Keratinocyte (primary cell): ENCODE data around the gene GPC5. TPM values are rescaled to one million over a fixed set of nuclear protein-coding genes. Genes with fewer than 3 reads are reported as not detected.

Experiments
- DNase-seq: peaks from one replicate; pipeline ENCODE4 v3.0.0-alpha.2; 2011; ENCODE audit warnings: low read depth, missing footprints, low spot score
- FAIRE-seq: peaks from 2 replicates; lab custom pipeline; 2011; peaks lifted over from hg19 to GRCh38; lab: Jason Lieb, UNC
- H2AFZ ChIP-seq: 2 replicates; pipeline ENCODE4 v1.6.0; 2012; ENCODE audit warnings: low read length, control low read depth, inconsistent platforms; ENCODE audit not compliant: control insufficient read depth
- H3K27ac ChIP-seq: 2 replicates; pipeline ENCODE4 v1.5.1; 2011; ENCODE audit warnings: low read length; ENCODE audit not compliant: control insufficient read depth, insufficient read depth
- H3K27me3 ChIP-seq: 3 replicates; pipeline ENCODE4 v1.6.0; 2011; ENCODE audit warnings: low read length; ENCODE audit not compliant: control insufficient read depth, insufficient read depth; ENCODE audit errors: extremely low read depth
- H3K36me3 ChIP-seq, 2 experiments: 2 replicates in 1 of 2; 3 replicates in 1 of 2; pipeline ENCODE4 v1.5.1; 2011; ENCODE audit warnings: low read length in 2 of 2, mild to moderate bottlenecking in 1 of 2; ENCODE audit not compliant: control insufficient read depth in 2 of 2, insufficient read depth in 2 of 2; ENCODE audit errors: extremely low read depth in 1 of 2
- H3K4me1 ChIP-seq: 3 replicates; pipeline ENCODE4 v1.5.1; 2011; ENCODE audit warnings: low read length; ENCODE audit not compliant: control insufficient read depth, insufficient read depth; ENCODE audit errors: extremely low read depth
- H3K4me2 ChIP-seq: 3 replicates; pipeline ENCODE4 v1.6.0; 2011; ENCODE audit warnings: low read depth, low read length; ENCODE audit not compliant: control insufficient read depth, insufficient read depth; ENCODE audit errors: extremely low read depth
- H3K4me3 ChIP-seq, 3 experiments: fragments of 200-600 bp in 1 of 3; sonication (generic) in 1 of 3; 2 replicates in 2 of 3; 3 replicates in 1 of 3; pipeline ENCODE4 v1.5.1; 2011 to 2016; ENCODE audit warnings: low read length in 3 of 3, mild to moderate bottlenecking in 3 of 3, control low read depth in 2 of 3, inconsistent platforms in 1 of 3, low read depth in 1 of 3, mixed read lengths in 1 of 3, mixed run types in 1 of 3, moderate library complexity in 1 of 3; ENCODE audit not compliant: control insufficient read depth in 2 of 3, insufficient read depth in 2 of 3; ENCODE audit errors: extremely low read depth in 1 of 3
- H3K79me2 ChIP-seq: 2 replicates; pipeline ENCODE4 v1.6.0; 2012; ENCODE audit warnings: low read length; ENCODE audit not compliant: control insufficient read depth, insufficient read depth
- H3K9ac ChIP-seq: 3 replicates; pipeline ENCODE4 v1.6.0; 2011; ENCODE audit warnings: low read length; ENCODE audit not compliant: control insufficient read depth, insufficient read depth; ENCODE audit errors: extremely low read depth
- H3K9me1 ChIP-seq: 3 replicates; pipeline ENCODE4 v1.6.0; 2011; ENCODE audit warnings: low read length; ENCODE audit not compliant: control insufficient read depth, insufficient read depth; ENCODE audit errors: extremely low read depth
- H3K9me3 ChIP-seq: 2 replicates; pipeline ENCODE4 v1.5.1; 2012; ENCODE audit warnings: low read depth, low read length; ENCODE audit not compliant: control insufficient read depth
- H4K20me1 ChIP-seq: 3 replicates; pipeline ENCODE4 v1.6.0; 2011; ENCODE audit warnings: low read length; ENCODE audit not compliant: control insufficient read depth, insufficient read depth; ENCODE audit errors: extremely low read depth
- CTCF ChIP-seq, 3 experiments: IDR thresholded peaks in 1 of 3; conservative IDR thresholded peaks in 1 of 3; optimal IDR thresholded peaks in 1 of 3; 2 replicates in 2 of 3; 3 replicates in 1 of 3; pipeline versions ENCODE3 to v1.5.1; 2011; ENCODE audit warnings: low read length in 3 of 3, mild to moderate bottlenecking in 3 of 3, moderate library complexity in 2 of 3, control low read depth in 1 of 3, inconsistent platforms in 1 of 3; ENCODE audit not compliant: insufficient read depth in 2 of 3; ENCODE audit errors: extremely low read depth in 1 of 3
- EZH2 ChIP-seq: IDR thresholded peaks from one replicate; pipeline ENCODE4 v1.6.1; 2012; ENCODE audit warnings: inconsistent platforms, mild to moderate bottlenecking, low read length, moderate library complexity
- dilution Hi-C: fragments of 300-500 bp; cut with MboI; formaldehyde crosslinking; loops from one replicate; pipeline ENCODE4 v1.7.0; 2020; ENCODE audit warnings: low sequenced_read_pairs; ENCODE audit not compliant: extremely low pct_ligation_motif_present
- polyA plus RNA-seq, 5 experiments: library from polyadenylated mRNA; depleted of rRNA in 3 of 5; stranded (reverse) in 3 of 5; stranded (forward) in 1 of 5; unstranded in 1 of 5; fragments of >200 nt; gene quantifications; 1 replicate in 1 of 5; 2 replicates in 3 of 5; 3 replicates in 1 of 5; pipeline versions ENCODE4 v1.2.1 to v1.2.3, GENCODE V29; 2011 to 2012; ENCODE audit warnings: missing spikeins in 2 of 5, low read depth in 1 of 5, low replicate concordance in 1 of 5

Gene GPC5
- polyA plus RNA-seq, 1 donor (not counting 4 experiments of a cell fraction or from before 2014, with no cell fraction given): 0.10 TPM

- Histone ChIP-seq H3K9me1 (no peaks in the 10 kb centered on the region), H3K4me1 (no peaks in the 10 kb centered on the region), H3K36me3 (no peaks in the 10 kb centered on the region), H3K4me3 (no peak overlapping the region), H3K9me3 (no peaks in the 10 kb centered on the region), H3K9ac (no peak overlapping the region), H4K20me1 (no peaks in the 10 kb centered on the region), H3K4me2 (no peak overlapping the region), H3K27me3 (no peaks in the 10 kb centered on the region), H3K79me2 (no peaks in the 10 kb centered on the region), H3K27ac (no peak overlapping the region), H2AFZ (no peak overlapping the region)
- dilution Hi-C loops: no loop called here
- TF ChIP-seq CTCF (optimal IDR thresholded peaks at IDR 0.05 in 1 of 3, IDR thresholded peaks at IDR 0.05 in 1 of 3, conservative IDR thresholded peaks at IDR 0.05 in 1 of 3; ENCODE audit: extremely low read depth in 1 of 3, insufficient read depth in 2 of 3, low read length in 3 of 3): no peak
- TF ChIP-seq EZH2: no peak
- no peak for DNase-seq
- no peak for FAIRE-seq
These were observed 1191.5 kb downstream of the GPC5 start for GRCh38 chr13:92589955-92590354.

GRCh38 chr13:92590503-92590908 lies 1192.1 kb downstream of the GPC5 start:
- Histone ChIP-seq H3K9me1 (no peaks in the 10 kb centered on the region), H3K36me3 (no peaks in the 10 kb centered on the region), H3K4me3 (no peak overlapping the region), H3K27me3 (no peaks in the 10 kb centered on the region), H3K4me2 (no peak overlapping the region), H4K20me1 (no peaks in the 10 kb centered on the region), H3K27ac (no peak overlapping the region), H3K9ac (no peak overlapping the region), H2AFZ (no peak overlapping the region), H3K79me2 (no peaks in the 10 kb centered on the region), H3K4me1 (no peaks in the 10 kb centered on the region), H3K9me3 (no peaks in the 10 kb centered on the region)
- DNase-seq (no peak), FAIRE-seq (no peak)
- TF ChIP-seq CTCF (optimal IDR thresholded peaks at IDR 0.05 in 1 of 3, IDR thresholded peaks at IDR 0.05 in 1 of 3, conservative IDR thresholded peaks at IDR 0.05 in 1 of 3; ENCODE audit: extremely low read depth in 1 of 3, insufficient read depth in 2 of 3, low read length in 3 of 3) (no peak), EZH2 (no peak)
- dilution Hi-C loops: no loop called here
